ENCODE measurements around the gene RASSF8. TPM values are rescaled to one million over a fixed set of nuclear protein-coding genes. Genes with fewer than 3 reads are reported as not detected.

The RASSF8 gene
- total and polyA plus RNA-seq, 2 of the 8 experiments (the other 6 are each of a cell fraction or from before 2014, with no cell fraction given) = 6.4 to 46.7 TPM

DNA sequence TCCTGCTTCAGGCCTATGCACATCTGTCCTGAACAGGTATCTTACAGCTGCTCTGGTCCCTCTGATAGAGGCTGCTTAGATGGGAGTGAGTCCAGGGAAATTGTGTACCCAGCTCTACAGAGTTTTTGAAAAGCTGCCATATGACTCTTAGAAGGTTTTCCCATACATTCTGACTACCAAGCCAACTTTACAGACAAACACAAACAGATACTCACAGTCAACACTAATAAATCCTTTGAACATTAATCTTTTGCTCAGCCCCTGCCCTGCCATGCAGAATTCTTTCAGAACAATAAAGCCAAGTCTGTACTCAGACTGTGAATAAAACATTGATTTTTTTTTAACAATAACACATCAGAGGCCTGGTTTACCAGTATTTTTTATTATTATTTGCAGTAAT lies 21.4 kb upstream of the RASSF8 start:
- TF ChIP-seq SIN3A (conservative IDR thresholded peaks at IDR 0.05 in 1 of 2, IDR thresholded peaks at IDR 0.05 in 1 of 2; ENCODE audit: low read depth in 1 of 2, low read length in 2 of 2) = no peak
- TF ChIP-seq TAF1 (IDR thresholded peaks at IDR 0.05; ENCODE audit: low read depth, low read length) = no peak
- TF ChIP-seq, protein P1, sequence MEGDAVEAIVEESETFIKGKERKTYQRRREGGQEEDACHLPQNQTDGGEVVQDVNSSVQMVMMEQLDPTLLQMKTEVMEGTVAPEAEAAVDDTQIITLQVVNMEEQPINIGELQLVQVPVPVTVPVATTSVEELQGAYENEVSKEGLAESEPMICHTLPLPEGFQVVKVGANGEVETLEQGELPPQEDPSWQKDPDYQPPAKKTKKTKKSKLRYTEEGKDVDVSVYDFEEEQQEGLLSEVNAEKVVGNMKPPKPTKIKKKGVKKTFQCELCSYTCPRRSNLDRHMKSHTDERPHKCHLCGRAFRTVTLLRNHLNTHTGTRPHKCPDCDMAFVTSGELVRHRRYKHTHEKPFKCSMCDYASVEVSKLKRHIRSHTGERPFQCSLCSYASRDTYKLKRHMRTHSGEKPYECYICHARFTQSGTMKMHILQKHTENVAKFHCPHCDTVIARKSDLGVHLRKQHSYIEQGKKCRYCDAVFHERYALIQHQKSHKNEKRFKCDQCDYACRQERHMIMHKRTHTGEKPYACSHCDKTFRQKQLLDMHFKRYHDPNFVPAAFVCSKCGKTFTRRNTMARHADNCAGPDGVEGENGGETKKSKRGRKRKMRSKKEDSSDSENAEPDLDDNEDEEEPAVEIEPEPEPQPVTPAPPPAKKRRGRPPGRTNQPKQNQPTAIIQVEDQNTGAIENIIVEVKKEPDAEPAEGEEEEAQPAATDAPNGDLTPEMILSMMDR (IDR thresholded peaks at IDR 0.05; ENCODE audit: control extremely low read depth in 1 of 3, insufficient read depth in 1 of 3, low read depth in 1 of 3, low read length in 3 of 3) = no peak
- TF ChIP-seq CHD1 (IDR thresholded peaks at IDR 0.05; ENCODE audit: low read depth, low read length) = no peak
- no peak for TF ChIP-seq EZH2 (IDR thresholded peaks at IDR 0.05; ENCODE audit: low read depth, low read length, severe bottlenecking)
- TF ChIP-seq CTBP2 (IDR thresholded peaks at IDR 0.05; ENCODE audit: borderline replicate concordance, insufficient read depth, insufficient read length, low read length) = no peak
- no peak for TF ChIP-seq YY1 (IDR thresholded peaks at IDR 0.05; ENCODE audit: low read depth, low read length)
- Histone ChIP-seq H4K5ac (ENCODE audit: insufficient read length, low read depth, low read length) (no peak overlapping the region), H3K4me3 (ENCODE audit: extremely low read depth in 1 of 4, insufficient read depth in 2 of 4, low read depth in 3 of 4, low read length in 4 of 4) (no peak overlapping the region), H4K20me1 (replicated peaks in 1 of 2; ENCODE audit: control insufficient read depth in 1 of 2, insufficient read depth in 2 of 2, low read length in 2 of 2) (no peaks in the 10 kb centered on the region), H3K9me3 (ENCODE audit: insufficient read depth in 2 of 2, low read depth in 1 of 2, low read length in 1 of 2) (no peaks in the 10 kb centered on the region), H3K23ac (ENCODE audit: insufficient read length) (no peak overlapping the region), H3K9ac (replicated peaks in 1 of 4; ENCODE audit: extremely low read depth in 1 of 4, low read depth in 3 of 4, low read length in 3 of 4) (no peak overlapping the region), H2AFZ (ENCODE audit: low read length) (no peak overlapping the region), H4K8ac (ENCODE audit: extremely low read depth, insufficient read depth, low read length) (no peak overlapping the region), H3K79me2 (ENCODE audit: control insufficient read depth in 1 of 2, insufficient read depth in 2 of 2, low read length in 2 of 2) (no peaks in the 10 kb centered on the region), H3K4ac (replicated peaks; ENCODE audit: insufficient read length, low read depth, low read length) (no peak overlapping the region), H2BK12ac (ENCODE audit: low read depth, low read length) (no peak overlapping the region), H2AK5ac (ENCODE audit: low read depth, low read length) (no peak overlapping the region), H4K91ac (replicated peaks; ENCODE audit: insufficient read length, low read length) (no peak overlapping the region), H3K36me3 (ENCODE audit: control insufficient read depth in 2 of 4, insufficient read depth in 4 of 4, low read length in 3 of 4) (no peaks in the 10 kb centered on the region), H3K4me1 (replicated peaks in 1 of 4; ENCODE audit: control insufficient read depth in 3 of 4, insufficient read depth in 4 of 4, low read length in 3 of 4) (no peaks in the 10 kb centered on the region), H3K4me2 (ENCODE audit: insufficient read depth in 1 of 2, low read depth in 2 of 2, low read length in 2 of 2) (no peak overlapping the region), H2BK5ac (ENCODE audit: low read depth, low read length) (no peak overlapping the region), H3K18ac (ENCODE audit: extremely low read depth, low read length) (no peak overlapping the region), H3K79me1 (ENCODE audit: low read depth, low read length) (no peaks in the 10 kb centered on the region), H3K23me2 (ENCODE audit: low read depth, low read length) (no peaks in the 10 kb centered on the region), H2BK15ac (ENCODE audit: low read length) (no peak overlapping the region), H3K56ac (replicated peaks; ENCODE audit: insufficient read length, low read depth, low read length) (no peak overlapping the region), H3K27me3 (replicated peaks in 1 of 4; ENCODE audit: control insufficient read depth in 3 of 4, extremely low read depth in 1 of 4, insufficient read depth in 3 of 4, low read length in 3 of 4) (no peaks in the 10 kb centered on the region), H3K14ac (ENCODE audit: insufficient read length) (no peak overlapping the region), H2BK120ac (replicated peaks; ENCODE audit: low read depth, low read length) (no peak overlapping the region), H2BK20ac (ENCODE audit: low read length) (no peak overlapping the region), H3K27ac (ENCODE audit: low read depth, low read length) (no peak overlapping the region)
- ChIA-PET POLR2A (ENCODE audit: partially characterized antibody) (no interaction called here), CTCF (ENCODE audit: partially characterized antibody) (interaction anchor here (0.6 to 2.1 kb wide), 4 partner anchors 9 to 28 kb away, joined by 3 to 7 read pairs (median 3); no protein-coding TSS in a partner anchor)
- no peak for DNase-seq (ENCODE audit: low read depth in 1 of 2, low spot score in 2 of 2)
- no peak for FAIRE-seq
